Transverse colon (tissue), 4 donors: Measurements from ENCODE around the gene AMBP. TPM values are rescaled to one million over a fixed set of nuclear protein-coding genes. Genes with fewer than 3 reads are reported as not detected.

Experiments used
- DNase-seq: peaks from one replicate; pipeline ENCODE4 v3.0.0-alpha.2; 2019
- H3K27ac ChIP-seq, 4 donors: fragments of 200-600 bp; sonication (generic); 2 replicates each; pipeline ENCODE4 v1.5.1; 2016 to 2018; ENCODE audit warnings: inconsistent platforms in 4 of 4
- H3K27me3 ChIP-seq: fragments of 200-600 bp; sonication (generic); 2 replicates; pipeline ENCODE4 v1.5.1; 2017; ENCODE audit warnings: inconsistent platforms
- H3K36me3 ChIP-seq, 4 donors: fragments of 200-600 bp; sonication (generic); 2 replicates each; pipeline ENCODE4 v1.5.1; 2017 to 2019; ENCODE audit warnings: inconsistent platforms in 4 of 4
- H3K4me1 ChIP-seq, 4 donors: fragments of 200-600 bp; sonication (generic); 2 replicates each; pipeline ENCODE4 v1.5.1; 2017 to 2020; ENCODE audit warnings: inconsistent platforms in 4 of 4
- H3K4me3 ChIP-seq, 4 donors: fragments of 200-600 bp; sonication (generic); 1 replicate in 1 of 4; 2 replicates in 3 of 4; pipeline versions ENCODE4 v1.5.1 to v1.6.1; 2017 to 2019; ENCODE audit warnings: inconsistent platforms in 4 of 4
- H3K9me3 ChIP-seq, 2 donors: fragments of 200-600 bp; sonication (generic); 2 replicates each; pipeline ENCODE4 v1.5.1; 2017 to 2019; ENCODE audit warnings: inconsistent platforms in 2 of 2
- CTCF ChIP-seq, 5 experiments: fragments of 200-600 bp in 3 of 5; fragments of 450-650 bp in 2 of 5; sonication (generic) in 3 of 5; IDR thresholded peaks; 1 replicate in 2 of 5; 2 replicates in 3 of 5; pipeline ENCODE4 v1.5.1; 2016 to 2017; ENCODE audit warnings: antibody characterized with exemption in 5 of 5, inconsistent platforms in 3 of 5, mild to moderate bottlenecking in 2 of 5, moderate library complexity in 1 of 5
- EP300 ChIP-seq: sonication (generic); formaldehyde crosslinking; IDR thresholded peaks from one replicate; pipeline ENCODE4 v1.6.1; 2017; ENCODE audit warnings: antibody characterized with exemption, low read depth
- POLR2A ChIP-seq: fragments of 450-650 bp; IDR thresholded peaks from one replicate; pipeline ENCODE4 v1.6.1; 2016; ENCODE audit warnings: antibody characterized with exemption, mild to moderate bottlenecking, moderate library complexity
- POLR2AphosphoS5 ChIP-seq, 3 donors: sonication (generic); formaldehyde crosslinking; IDR thresholded peaks; one replicate each; pipeline ENCODE4 v1.6.1; 2016; ENCODE audit warnings: antibody characterized with exemption in 3 of 3
- WGBS, 2 donors: methylation state at CpG; one replicate each; pipeline ENCODE4 v1.1.5; 2018; ENCODE audit warnings: low coverage in 1 of 2; 5-methylcytosine and 5-hydroxymethylcytosine counted together
- in situ Hi-C, 4 donors: fragments of 200-750 bp; cut with MboI; loops; one replicate each; pipeline versions ENCODE4 v1.15.0 to v1.15.1; 2017; ENCODE audit warnings: low sequenced_read_pairs in 3 of 4, low pct_ligation_motif_present in 1 of 4, low pct_unique_long_range_greater_than_20kb in 1 of 4
- intact Hi-C: fragments of 100-400 bp; cut with DNase I; formaldehyde crosslinking; loops from one replicate; pipeline ENCODE4 v1.15.1; 2023; ENCODE audit warnings: low total_unique reads
- total RNA-seq, 4 donors: library from RNA; depleted of rRNA; stranded (reverse); fragments of >200 nt; gene quantifications; one replicate each; pipeline ENCODE4 v1.1.0, GENCODE V29; 2016

AMBP gene
- total RNA-seq, 4 donors from 2014 or later = 0.96 TPM; not detected in 3

GRCh38 chr9:114033397-114034103 is 44.5 kb downstream of the AMBP start:
- peak in 3 of 5 experiments; percentile 21 to 34 (median 27) for TF ChIP-seq CTCF (IDR thresholded peaks at IDR 0.05)
- no peak for TF ChIP-seq POLR2A
- Histone ChIP-seq H3K4me1 (no peaks in the 10 kb centered on the region), H3K27me3 (no peaks in the 10 kb centered on the region), H3K9me3 (no peaks in the 10 kb centered on the region), H3K4me3 (no peak overlapping the region), H3K27ac (no peak overlapping the region), H3K36me3 (peaks cover 0 to 6% (median 0%) of the 10 kb centered on the region in 4 donors)
- in situ Hi-C loops (loop anchor here in 2 of 4 donors (25.0 kb wide), 2 partner anchors 171 to 221 kb away; no protein-coding TSS in a partner anchor), intact Hi-C loops (no loop called here)
- DNase-seq = no peak
- WGBS, 2 donors = 69 to 70% methylated on average over 2 to 12 of the region's 12 CpGs

GRCh38 chr9:114031948-114032840 is 45.9 kb downstream of the AMBP start:
- H3K4me3 ChIP-seq = no peak overlapping the region
- DNase-seq = no peak
- H3K36me3 ChIP-seq = peaks cover 0 to 7% (median 0%) of the 10 kb centered on the region in 4 donors
- TF ChIP-seq EP300 = no peak
- TF ChIP-seq CTCF (IDR thresholded peaks at IDR 0.05) = no peak
- TF ChIP-seq POLR2A = no peak
- TF ChIP-seq POLR2AphosphoS5 (IDR thresholded peaks at IDR 0.05) = no peak
- intact Hi-C loops (no loop called here), in situ Hi-C loops (loop anchor here in 2 of 4 donors (25.0 kb wide), 2 partner anchors 170 to 220 kb away; no protein-coding TSS in a partner anchor)
- no peaks in the 10 kb centered on the region for H3K4me1 ChIP-seq
- H3K9me3 ChIP-seq = no peaks in the 10 kb centered on the region
- no peak overlapping the region for H3K27ac ChIP-seq
- H3K27me3 ChIP-seq = no peaks in the 10 kb centered on the region
- 84 to 96% methylated on average over 4 to 18 of the region's 19 CpGs for WGBS, 2 donors

GRCh38 chr9:114031037-114031630 is 47.0 kb downstream of the AMBP start:
- no peaks in the 10 kb centered on the region for H3K4me1 ChIP-seq
- H3K27ac ChIP-seq = no peak overlapping the region
- peaks cover 0 to 7% (median 0%) of the 10 kb centered on the region in 4 donors for H3K36me3 ChIP-seq
- H3K27me3 ChIP-seq = no peaks in the 10 kb centered on the region
- intact Hi-C loops (no loop called here), in situ Hi-C loops (loop anchor here in 2 of 4 donors (25.0 kb wide), 2 partner anchors 169 to 219 kb away; no protein-coding TSS in a partner anchor)
- TF ChIP-seq CTCF (IDR thresholded peaks at IDR 0.05) (no peak), POLR2A (no peak), POLR2AphosphoS5 (IDR thresholded peaks at IDR 0.05) (no peak), EP300 (no peak)
- 86 to 90% methylated on average over 5 to 7 of the region's 7 CpGs for WGBS, 2 donors
- H3K4me3 ChIP-seq = no peak overlapping the region
- H3K9me3 ChIP-seq = no peaks in the 10 kb centered on the region
- no peak for DNase-seq

- Histone ChIP-seq H3K36me3 (peaks cover 0 to 7% (median 0%) of the 10 kb centered on the region in 4 donors), H3K27me3 (no peaks in the 10 kb centered on the region), H3K4me1 (no peaks in the 10 kb centered on the region), H3K4me3 (no peak overlapping the region), H3K27ac (no peak overlapping the region), H3K9me3 (no peaks in the 10 kb centered on the region)
- no peak for DNase-seq
- WGBS, 2 donors = 85% methylated on average over 9 of the region's 9 CpGs; no CpG with 5 or more reads in 1 of the 2 donors
- intact Hi-C loops (no loop called here), in situ Hi-C loops (loop anchor here in 2 of 4 donors (25.0 kb wide), 2 partner anchors 168 to 218 kb away; no protein-coding TSS in a partner anchor)
- TF ChIP-seq CTCF (IDR thresholded peaks at IDR 0.05) (no peak), EP300 (no peak), POLR2A (no peak), POLR2AphosphoS5 (IDR thresholded peaks at IDR 0.05) (no peak)
Measured at GRCh38 chr9:114030364-114030763, 47.7 kb downstream of the AMBP start.
